GM18907 (cell line): ENCODE measurements around the gene LEPROT.

ENCODE experiments used
- ATAC-seq: cut with Tn5 transposase; IDR thresholded peaks from one replicate; pipeline ENCODE4 v1.9.1; 2021; ENCODE audit warnings: mild to moderate bottlenecking, moderate library complexity; ENCODE audit not compliant: unreplicated experiment

The LEPROT gene

DNA sequence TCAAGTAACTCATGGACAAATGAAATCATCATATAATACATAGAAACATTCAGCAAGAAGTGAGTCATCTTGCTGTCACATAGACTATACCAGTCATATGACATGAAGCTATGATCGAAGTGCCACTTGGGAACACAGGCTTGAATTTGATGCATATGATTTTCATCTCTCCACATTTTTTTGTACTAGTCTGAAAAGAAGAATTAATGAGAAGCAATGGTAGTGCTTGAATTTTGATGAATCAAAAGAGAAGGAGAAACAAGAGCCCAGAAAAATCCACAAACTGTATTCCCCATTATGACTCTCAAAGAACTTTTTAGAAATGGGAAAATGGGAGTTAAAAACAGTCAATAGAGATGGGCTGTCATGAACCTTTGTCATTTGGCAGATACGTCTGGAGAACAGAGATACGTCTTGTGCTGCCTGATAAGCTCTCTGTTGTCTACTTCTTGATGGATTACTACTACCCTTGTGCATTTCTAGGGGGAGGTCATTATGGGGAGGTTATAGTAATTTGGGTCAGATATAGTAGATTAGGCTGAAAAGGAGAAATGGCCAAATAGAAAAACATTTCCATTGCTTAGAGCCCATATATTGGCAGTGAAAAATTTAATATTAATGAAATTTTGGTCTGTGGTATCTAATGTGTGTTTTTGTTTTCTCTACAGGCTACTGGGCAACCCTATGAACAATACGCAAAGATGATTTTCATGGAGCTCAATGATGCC, 8.0 kb upstream of the LEPROT start:
- no peak for ATAC-seq

DNA sequence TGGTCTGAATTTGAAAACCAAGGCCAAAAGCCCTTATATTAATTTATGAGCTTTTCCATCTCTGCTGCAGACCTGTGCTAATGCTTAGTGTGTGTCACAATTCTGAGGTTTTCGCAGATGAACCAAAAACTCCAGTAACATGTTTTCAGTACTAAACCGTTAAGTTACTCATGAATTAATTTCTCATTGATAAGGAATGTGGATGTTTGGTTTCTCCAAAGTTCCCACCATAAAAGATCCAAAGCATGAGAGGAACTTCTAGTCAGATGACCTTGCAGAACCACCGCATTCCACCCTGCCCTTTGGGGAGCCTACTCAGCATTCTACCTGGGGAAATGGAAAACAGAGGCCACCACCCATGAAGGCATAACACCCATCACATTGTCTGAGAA, 7.5 kb upstream of the LEPROT start:
- ATAC-seq: no peak

GRCh38 chr1:65414538-65414937, 5.9 kb upstream of the LEPROT start:
- no peak for ATAC-seq

DNA sequence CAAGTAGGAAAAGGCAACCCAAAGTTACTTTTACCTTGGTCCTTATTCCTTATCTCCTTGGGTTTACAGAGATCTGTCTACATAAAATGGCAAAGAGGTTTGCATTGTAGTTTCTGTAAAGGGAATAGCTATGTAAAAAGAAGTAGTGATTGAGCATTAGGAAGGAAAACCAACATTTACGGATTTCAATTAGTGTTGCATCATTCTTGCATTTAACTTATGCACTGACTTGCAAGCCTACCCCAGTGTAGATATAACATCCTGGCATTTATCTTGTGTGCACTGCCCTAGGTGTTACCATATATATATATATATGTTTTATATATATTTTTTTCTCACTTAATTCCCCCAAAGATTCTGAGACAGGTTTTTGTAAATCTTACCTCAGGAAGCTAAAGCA, 3.7 kb upstream of the LEPROT start:
- no peak for ATAC-seq

GRCh38 chr1:65417729-65418128, 2.7 kb upstream of the LEPROT start:
- no peak for ATAC-seq

DNA sequence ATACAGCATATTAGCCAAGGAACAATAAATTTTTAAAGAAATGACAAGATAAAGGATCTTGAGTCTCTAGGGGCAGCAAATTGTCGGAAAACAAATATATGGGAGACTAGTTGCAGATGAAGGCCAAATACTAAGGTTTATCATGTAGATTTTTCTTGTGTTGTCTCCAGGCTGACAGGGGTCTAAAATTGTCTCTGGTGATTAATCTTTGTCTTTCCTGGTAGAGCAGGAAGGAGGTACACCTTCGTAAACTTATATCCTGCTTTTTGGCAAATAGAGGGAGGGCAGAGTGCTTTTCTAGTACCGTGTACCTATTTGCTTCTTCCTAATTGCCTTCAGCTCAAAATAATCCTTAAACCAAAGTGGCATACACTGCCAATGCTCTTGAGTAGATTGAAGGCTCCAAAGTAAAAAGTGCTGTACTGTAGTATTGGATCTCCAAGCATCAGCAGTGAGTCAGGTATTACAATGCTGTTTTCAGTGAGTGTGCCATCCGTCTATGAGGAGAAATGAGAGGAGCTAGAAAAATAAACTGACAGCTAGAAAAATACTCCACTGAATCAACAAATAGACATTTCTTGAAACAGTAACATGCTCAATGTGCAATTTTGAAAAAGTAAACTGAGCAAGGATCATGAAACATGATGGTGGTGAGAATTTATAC, 1.8 kb upstream of the LEPROT start:
- ATAC-seq: no peak

- peak; percentile 94 for ATAC-seq
Observed at GRCh38 chr1:65419681-65420589, 533 bp upstream of the LEPROT start.

DNA sequence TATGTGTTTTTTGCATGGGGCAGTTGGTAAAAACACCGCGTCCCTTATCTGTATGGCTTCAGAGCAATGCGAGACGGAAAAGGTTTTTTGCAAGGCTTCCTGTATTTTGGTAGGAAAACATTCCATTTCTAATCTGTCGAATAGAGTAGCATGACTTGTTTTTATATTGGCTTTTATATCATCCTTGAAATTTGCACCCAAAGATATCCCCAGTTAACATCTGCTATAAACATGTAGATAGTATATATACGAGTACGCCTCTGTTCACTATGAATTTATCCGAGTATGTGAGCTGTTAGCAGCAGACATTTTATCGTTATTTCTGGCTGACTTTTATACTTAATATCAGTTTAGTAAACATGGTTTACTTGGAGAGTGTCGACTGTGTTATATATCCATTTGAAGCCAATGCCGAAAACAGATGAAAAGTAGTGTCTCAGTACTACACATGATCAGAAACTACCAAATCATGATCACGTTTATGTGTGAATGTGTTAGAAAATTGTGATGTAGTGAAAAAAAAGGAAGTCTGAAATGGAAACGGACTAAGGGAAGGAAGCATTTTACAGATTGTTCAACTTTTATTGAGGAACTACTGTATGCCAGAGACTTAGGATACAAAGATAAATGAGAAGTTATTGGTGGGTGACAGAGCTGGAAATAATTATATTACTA, 1.0 kb downstream of the LEPROT start:
- ATAC-seq: no peak

GRCh38 chr1:65422241-65423203, 2.1 kb downstream of the LEPROT start:
- no peak for ATAC-seq

- no peak for ATAC-seq
Observed at GRCh38 chr1:65423884-65424572, 3.6 kb downstream of the LEPROT start.

DNA sequence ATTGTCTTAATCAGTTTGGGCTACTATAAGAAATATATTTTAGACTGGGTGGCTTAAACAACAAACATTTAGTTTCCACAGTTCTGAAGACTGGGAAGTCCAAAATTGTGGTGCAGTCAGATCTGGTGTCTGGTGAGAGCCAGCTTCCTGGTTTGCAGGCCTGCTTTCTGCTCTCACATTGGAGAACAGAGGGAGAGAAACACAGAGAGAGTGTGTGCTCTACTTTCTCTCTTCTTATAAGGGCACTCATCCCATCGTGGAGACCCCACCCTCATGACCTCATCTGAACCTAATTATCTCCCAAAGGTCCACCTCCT, 4.1 kb downstream of the LEPROT start:
- no peak for ATAC-seq

DNA sequence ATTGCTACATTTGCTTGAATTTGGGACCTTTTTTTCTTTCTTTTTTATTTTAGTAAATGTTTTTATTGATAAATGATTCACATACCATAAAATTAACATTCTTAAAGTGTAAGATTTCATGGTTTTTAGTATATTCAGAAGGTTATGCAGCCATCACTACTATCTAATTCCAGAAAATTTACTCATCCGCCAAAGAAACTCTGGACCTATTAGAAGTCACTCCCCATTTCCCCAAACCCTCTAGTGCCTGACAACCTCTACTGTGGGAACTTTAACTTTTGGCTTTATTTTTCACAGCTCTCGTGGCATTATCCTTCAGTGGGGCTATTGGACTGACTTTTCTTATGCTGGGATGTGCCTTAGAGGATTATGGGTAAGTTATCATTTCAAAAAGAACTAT, 4.5 kb downstream of the LEPROT start:
- no peak for ATAC-seq

DNA sequence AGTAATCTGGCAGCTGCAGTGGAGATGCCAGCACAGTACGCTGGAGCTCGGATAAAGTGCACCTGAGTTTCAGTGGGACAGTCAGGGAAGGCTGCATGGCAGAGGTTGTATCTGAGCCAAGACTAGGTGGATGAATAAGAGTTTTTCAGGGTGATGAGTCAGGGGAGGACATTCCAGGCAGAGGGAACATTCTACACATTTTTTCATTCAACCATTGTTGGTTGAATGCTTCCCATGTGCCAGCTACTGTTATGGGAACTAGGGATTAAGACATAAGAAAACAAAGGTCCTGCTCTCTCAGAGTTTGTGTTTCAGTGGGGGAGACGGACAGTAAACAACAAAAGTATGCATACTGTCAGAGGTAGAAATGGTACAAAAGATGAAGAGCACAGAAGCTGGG, 5.2 kb downstream of the LEPROT start:
- ATAC-seq: no peak

GRCh38 chr1:65429078-65429477, 8.6 kb downstream of the LEPROT start:
- no peak for ATAC-seq

DNA sequence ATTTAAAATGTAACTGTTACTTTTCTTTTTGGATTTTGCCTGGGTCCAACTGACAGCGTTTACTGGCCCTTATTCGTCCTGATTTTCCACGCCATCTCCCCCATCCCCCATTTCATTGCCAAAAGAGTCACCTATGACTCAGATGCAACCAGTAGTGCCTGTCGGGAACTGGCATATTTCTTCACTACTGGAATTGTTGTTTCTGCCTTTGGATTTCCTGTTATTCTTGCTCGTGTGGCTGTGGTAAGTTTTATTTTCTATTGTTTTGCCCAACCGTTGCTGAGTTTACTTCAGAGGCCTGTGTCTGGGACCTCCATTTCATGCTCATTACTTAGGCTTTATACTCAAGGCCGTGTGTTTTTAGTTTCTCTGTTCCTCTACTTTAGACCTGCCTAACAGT, 9.3 kb downstream of the LEPROT start:
- ATAC-seq: no peak

DNA sequence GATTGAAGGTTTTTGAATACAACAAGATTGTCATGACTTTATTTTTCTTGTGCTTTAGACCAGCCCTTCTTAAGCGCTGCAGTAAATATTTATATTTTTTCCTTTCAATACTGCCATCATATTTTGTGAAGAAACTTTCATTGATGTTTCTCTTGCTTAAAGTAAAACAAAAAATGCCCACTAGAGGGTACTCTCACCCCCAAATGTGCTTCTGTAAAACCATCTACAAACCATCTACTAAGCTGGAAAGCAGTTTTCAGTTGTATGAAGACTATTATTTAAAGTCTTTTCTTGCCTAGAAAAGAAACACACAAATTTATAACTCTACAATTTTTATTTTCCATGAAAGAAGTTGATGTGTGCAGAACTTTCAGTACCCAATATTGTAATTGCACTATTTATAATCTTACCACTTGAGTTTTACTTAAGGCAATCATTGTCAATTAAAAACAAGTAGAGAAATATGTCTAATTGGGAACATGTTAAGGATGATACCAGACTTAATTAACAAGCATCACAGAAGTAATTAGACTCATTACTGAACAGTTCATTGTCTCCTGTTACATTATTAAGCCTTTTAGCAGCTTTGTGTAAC, 10.7 kb downstream of the LEPROT start:
- ATAC-seq: peak; percentile 72

DNA sequence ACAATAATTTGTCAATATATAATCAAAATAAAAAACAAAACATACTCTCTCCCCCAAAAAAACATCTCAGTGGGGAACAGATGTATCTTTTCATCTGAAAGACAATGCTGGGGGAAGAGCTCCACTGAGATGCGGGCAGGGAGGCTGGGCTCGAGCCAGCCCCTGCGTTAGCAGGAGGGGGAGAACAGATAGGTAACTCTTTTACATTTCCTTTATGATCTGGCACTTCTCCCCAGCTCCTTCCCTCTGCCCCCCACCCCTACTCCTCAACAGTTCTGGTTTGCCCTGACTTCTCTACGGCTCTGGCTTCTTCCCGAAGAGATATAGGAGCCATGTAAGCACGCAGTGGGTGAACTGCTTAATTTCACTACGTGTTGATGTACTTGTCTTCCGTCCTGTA, 12.4 kb downstream of the LEPROT start:
- ATAC-seq: no peak

DNA sequence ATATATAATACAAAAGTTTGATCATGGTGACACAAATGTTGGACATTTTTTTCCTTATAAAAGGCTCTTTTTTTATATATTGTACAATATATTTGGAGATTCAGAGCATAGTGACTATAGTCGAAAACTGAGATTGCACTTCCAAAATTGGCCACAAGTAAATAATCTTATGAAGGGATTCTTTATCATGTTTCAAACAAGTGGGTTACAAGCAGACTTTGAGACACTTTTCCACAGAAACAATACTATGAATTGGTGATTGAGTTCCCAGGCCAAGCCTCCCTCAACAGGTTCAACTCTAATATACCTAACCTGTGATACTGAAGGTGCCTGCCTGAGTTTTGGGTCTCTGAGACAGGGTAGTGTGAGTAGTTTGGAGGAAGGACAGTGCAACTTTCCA, 13.8 kb downstream of the LEPROT start:
- no peak for ATAC-seq

DNA sequence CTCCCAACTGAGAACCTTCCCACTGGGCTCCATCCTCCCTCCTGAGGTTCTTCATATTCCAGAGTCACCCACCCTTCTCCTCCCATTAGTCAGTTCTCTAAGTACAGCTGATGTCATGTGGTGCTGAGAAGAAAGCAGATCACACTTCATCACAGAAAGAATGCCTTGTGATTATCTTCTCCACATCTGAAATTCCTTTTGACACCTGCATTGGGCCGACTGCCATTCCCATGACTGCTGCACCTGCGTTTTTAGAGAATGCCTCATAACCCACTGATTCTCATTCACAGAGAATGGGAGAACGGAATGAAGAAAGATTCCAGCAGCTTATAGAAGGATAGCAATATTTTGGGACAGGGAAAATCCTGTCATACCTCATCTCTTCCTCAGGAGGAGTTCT, 14.3 kb downstream of the LEPROT start:
- ATAC-seq: no peak
